GM21390 (cell line): ENCODE measurements around the gene COG6.

Source experiments
- ATAC-seq: cut with Tn5 transposase; IDR thresholded peaks from one replicate; pipeline ENCODE4 v1.9.1; 2021; ENCODE audit not compliant: unreplicated experiment

Gene COG6

DNA sequence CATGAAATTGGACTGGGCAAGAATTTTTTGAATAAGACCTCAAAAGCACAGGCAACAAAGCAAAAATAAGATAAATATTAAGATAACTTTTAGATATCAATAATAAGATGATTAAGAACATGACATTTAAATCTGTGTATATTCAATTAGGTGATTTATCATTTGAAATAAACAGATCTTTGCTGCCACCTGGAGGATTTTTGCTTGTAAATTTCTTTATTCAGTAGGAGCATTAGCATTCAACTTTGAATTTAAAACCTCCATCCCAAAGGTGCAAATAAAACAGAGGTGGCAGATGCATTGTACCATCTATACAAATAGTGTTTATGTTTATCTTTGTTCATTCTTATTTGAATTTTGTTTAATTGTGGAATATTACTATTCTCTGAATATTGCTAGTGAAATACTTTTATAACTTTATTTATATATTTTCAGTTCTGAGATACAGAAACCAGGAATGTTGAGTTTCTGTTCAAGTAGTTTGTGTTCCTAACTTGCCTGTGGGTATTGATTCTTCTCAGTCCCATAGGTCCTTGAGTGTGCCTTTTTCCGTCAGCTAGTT is 20.9 kb downstream of the COG6 start:
- no peak for ATAC-seq

DNA sequence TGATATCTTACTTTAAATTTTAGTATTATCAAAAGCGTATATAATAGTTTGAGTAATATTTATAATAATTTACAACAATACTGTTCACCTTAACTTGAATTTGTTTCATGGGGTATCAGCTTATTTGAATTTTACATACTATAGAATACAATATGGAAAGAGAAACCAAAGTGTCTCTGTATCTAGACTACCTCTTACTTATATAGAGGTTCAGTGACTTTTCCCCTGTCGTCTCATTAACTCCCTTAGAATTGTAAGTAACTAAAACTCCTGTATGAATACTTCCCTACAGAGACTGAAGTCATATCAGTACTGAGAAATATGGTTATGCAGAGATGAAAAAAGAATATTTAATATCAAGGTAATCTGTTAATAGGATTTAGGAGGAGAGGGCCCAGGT is 26.8 kb downstream of the COG6 start:
- ATAC-seq = peak; percentile 44

DNA sequence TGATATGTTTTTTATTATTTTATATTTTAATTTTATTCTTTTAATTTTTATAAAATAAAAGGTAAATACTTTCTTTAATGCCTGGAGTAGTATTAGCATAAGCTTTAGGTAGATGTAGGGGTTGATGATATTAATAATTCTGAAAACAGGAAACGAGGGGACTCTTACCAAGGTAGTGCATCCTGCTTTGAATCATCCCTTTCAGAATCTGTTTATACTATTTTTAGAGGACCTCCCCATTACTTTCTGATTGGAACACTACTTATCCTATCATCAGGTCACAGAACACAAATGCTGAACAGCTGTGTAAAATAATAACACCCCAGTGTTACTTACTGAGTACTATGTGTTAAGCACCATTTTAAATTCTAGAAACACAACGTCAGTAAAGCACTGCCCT is 27.3 kb downstream of the COG6 start:
- peak; percentile 86 for ATAC-seq

DNA sequence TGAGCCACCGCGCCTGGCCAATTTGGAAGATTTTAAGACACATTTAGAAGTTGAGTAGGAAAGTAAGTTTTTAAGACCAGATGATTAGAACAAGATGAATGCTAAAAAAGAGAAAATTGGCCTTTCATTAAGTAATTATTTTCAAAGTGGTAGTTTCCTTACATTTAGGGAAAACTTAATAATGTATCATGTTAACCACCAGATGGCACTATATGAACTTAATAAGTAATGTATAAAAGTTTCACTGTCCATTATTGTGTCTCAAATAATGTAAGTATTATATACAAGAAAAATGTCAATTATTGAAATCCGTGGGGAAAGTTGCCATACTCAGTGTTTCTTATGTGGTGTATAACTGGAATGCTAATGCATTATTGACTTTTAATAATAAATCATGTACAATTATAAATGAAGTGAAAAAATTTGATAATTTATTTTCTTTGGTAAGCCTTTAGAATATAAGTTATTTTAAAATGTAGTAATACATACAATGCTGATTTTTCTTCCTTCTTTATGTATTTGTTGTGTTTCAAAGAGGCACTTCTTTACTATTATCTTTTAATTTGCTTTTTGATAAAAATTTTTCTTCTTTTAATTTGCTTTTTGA is 29.2 kb downstream of the COG6 start:
- no peak for ATAC-seq

DNA sequence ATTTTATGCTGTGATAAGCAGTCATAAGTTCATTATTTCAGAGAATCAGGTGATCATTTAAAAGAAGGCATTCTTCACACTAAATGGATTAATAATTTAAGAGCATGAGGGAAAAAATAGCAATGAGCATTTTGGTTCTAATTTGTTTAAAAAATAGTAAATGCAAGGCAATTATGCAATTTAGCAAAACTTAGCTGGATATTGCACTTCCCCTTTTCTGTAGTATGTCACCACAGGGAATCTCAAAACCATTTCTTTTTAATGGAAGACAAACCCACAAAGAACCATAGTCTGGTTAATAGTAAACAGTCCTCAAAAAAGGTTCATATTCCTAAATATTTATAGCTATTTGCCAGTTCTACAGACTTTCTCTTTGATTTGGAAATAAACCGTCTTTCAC is 30.2 kb downstream of the COG6 start:
- no peak for ATAC-seq

DNA sequence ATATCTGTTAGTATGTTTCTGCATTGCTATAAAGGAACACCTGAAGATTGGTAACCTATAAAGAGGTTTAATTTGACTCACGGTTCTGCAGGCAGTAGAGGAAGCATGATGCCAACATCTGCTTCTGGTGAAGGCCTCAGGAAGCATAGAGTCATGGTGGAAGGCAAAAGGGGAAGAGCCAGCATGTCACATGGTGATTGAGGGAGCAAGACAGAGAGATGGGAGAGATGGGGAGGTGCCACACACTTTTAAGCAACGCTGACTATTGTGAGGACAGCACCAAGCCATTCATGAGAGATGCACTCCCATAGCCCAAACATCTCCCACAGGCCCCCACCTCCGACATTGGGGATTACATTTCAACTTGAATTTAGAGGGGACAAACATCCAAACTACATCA is 32.8 kb downstream of the COG6 start:
- ATAC-seq = no peak

DNA sequence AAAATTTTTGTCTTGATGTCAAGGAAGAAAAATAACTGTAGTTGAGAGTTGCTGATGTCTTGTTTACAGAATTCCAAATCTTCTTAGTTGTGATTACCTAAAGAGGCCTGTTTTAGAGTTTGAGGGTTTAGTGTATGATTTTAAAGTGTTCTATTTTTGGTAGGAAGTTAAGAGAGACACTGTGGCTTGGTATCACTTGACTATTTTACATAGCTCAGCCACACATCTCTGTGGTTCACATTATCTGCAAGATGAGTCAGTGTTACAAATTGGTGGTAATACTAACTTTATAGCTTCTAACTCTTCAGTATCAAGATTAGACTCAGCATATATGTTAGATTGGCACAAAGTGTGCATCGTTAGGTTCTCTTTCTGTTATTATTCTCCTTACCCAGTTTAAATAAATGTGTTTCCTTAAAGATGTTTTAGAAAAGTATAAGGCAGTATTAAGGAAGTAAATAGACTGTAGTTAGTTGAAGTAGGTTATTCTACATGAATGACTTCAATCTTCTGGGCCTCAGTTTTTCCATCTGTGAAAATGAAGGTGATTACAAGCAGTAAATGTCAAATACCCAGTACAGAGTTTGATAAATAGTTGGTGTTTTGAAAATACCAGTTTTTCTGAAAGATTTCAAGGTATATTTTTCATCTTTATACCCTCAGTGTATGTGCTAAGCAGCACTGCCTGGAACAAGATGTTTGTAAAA is 33.4 kb downstream of the COG6 start:
- peak; percentile 92 for ATAC-seq

DNA sequence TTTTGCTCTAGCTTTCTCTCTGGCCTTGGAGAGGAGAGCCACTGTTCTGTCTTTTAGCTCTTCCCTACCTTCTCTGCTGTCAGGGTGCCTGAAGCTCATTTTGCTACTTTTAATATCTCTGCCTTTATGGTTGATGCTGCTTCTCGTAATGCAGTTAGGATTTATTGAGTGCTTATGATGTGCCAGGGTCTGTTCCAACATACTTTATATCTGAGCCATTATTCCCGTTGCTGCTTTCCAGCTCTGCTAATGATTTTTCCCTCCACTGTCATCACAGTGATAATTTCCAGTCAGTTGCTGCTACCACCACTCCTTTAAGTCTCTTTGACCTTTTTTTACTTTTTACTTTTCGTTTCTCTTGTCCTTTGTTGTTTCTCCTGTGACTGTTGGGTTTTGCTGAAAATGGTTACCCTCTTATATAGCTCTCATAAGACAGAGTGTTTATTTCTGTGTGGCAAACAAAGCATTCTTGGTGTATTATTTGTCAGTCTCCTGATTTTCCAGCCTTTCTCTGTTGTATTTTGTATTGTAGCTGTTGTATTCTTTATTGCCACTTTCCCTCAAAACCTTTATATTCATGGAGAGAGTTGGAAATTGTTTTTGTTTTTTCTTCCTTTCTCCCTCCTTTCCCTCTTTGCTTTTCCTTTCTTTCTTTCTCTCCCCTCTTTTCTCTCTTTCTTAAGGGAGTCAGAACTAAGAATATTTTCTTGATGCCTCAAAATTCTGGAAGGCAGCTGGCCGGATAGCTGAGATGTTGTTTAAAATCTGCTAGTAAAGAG is 37.4 kb downstream of the COG6 start:
- no peak for ATAC-seq

DNA sequence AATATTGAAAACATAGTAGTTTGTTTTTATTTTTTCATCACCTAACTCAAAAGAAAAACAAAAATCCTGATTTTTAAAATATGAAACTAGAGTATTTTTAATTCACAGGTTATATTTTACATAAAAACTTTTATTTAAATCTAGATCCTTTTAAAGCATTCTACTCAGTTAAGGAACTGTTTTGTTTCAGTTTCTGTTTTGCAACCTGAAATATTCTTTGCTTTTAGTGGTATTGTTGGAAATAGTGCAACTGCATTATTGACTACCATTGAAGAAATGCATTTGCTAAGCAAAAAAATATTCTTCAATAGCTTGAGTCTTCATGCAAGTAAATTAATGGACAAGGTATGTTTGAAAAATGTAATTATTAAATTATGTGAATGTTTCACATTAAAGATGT is 43.8 kb downstream of the COG6 start:
- ATAC-seq = no peak

DNA sequence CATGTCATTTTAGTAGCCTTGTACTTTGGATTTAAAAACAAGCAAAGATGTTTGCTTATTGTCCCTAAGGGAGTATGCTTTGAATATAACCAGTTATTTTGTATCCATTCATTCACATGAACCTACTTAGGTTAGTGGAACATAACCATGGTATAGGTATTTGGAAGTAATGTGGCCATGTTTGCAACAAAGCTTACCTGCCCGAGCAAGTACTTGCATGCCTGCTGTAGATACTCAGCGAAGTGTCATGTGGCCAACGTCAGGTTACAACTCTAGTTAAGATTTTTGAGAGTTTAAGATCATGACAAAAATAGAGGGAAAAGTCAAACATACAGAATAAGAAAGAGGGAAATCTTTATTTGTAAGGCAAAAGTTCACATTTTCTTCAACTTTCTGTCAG is 57.2 kb downstream of the COG6 start:
- no peak for ATAC-seq

DNA sequence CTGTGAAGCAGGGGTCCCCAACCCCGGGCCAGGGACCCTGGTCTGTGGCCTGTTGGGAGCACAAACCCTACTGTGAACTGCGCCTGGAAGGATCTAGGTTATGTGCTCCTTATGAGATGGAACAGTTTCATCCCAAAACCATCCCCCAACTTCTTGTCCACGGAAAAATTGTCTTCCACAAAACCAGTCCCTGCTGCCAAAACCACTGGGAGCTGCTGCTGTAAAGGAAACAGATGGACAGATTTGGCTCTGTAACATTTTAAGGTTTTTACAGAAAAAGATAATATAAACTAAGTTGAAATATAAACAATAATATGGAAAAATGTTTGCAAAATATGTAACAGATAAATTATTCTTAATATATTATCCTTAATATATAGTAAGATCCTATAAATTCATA is 73.7 kb downstream of the COG6 start:
- no peak for ATAC-seq

DNA sequence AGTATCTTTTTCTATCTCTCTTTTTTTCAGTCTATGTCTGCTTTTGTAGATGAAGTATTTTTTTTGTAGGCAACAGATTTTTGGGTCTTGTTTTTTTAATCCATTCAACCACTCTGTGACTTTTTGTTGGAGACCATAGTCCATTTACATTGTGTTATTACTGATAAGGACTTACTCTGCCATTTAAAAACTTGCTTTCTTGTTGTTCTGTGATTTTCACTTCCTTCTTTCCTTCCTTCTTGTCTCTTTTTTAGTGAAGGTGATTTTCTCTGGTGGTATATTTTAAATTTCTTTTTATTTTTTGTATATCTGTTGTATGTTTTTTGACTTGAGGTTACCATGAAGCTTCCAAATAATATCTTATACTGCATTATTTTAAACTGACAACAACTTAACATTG is 79.5 kb downstream of the COG6 start:
- no peak for ATAC-seq

DNA sequence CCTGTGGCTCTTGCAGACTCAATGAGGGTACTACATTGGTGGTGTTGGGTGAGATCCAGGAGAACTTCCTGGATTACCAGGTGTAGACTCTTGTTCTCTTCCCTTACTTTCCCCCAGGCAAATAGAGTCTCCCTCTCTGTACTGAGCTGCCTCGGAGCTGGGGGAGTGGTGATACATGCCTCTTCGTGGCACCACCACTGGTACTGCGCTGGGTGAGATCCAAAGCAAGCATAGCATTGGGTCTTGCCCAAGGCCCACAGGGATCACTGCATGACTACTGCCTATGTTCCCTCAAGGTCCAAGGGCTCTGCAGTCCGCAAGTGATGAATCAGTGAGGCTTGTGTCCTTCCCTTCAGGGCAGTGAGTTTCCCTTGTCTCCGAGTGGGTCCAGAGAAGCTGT is 81.6 kb downstream of the COG6 start:
- no peak for ATAC-seq

DNA sequence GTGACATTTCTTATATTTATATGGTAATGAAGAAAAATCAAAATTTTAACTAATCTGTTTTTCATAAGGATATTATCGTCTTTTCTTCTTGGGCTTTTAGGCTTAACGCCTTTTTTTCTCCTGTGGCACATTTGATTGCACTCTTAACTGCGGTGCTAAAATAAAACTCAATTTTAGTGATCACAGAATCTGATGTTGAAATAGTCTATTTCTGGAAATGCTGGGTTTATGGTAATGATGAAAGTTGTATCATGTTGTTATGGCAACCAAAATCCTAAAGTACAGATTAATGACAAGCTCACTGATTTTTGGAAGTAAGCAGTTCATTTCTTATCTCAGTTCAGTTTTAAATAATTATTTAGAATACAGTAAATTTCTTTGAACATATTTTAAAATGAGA is 85.3 kb downstream of the COG6 start:
- ATAC-seq = no peak

DNA sequence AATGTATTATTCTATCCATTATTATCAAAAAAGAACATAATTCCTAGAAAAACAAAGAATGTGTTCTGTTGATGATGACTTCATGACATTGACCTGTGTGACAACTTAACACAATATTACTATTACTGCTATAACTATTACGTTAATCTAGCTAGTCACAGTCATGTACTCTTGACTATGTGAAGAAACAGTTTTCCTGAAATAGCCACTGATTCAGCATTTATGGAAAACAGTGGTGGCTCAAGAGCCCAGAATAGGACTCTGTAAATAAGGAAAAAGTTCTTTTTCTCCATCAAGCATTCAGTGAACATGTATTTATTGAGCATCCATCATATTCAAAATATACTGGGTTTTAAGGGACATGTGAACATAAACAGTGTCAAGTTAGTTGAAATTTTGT is 93.5 kb downstream of the COG6 start:
- ATAC-seq = no peak

DNA sequence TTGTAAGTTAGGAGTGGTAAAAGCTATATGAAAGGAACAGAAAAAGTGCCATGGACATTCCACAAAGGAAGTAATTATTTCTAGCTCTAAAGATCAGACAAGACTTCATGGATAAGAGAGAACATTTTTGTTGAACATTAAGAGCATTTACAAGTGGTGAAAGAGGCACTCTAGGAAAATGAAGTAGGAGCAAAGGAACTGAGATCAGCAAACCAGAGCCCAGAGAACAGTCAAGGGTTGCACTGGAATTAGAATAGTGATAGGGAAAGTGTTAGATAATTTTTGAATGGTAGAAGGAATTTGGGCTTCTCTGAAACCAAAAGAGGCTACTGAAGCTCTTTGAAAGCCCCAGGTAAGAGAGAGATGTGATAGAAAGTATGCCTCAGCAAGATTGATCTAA is 94.1 kb downstream of the COG6 start:
- no peak for ATAC-seq

DNA sequence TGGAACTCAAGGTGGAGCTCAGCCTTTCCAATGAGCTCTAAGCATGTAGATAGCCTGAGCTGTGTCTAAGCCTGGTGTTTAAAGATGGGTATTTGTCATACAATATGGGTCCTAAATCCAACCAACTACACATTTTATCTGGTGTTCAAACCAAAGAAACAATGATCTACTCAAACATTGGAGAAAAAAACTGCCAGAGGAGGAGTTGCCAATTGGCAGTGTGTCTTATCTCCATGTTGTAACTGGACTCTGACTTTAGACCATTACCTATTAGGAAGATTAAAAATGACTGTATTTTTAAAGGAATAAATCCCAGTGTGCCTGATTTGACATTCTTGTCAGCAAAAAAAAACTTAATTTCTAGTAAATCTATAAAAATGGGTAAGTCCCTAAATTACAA is 96.3 kb downstream of the COG6 start:
- no peak for ATAC-seq

DNA sequence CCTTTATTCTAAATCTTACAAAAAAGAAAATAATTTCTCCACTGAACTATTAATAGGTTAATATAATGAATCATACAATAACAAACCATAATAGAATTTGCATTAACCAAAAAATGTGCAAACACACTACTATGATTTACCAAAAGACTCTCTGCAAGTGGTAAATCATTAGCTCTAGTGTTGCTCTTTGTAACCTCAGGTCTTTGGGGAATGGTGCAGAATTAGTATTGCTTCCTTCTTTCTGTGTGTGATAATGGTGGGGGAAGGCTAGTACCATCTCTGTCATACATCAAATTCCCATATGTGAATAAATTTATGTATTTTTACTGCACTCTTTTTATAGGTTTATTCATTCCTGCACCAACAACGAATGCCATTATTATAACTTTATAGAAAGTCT is 105.1 kb downstream of the COG6 start:
- peak; percentile 85 for ATAC-seq

DNA sequence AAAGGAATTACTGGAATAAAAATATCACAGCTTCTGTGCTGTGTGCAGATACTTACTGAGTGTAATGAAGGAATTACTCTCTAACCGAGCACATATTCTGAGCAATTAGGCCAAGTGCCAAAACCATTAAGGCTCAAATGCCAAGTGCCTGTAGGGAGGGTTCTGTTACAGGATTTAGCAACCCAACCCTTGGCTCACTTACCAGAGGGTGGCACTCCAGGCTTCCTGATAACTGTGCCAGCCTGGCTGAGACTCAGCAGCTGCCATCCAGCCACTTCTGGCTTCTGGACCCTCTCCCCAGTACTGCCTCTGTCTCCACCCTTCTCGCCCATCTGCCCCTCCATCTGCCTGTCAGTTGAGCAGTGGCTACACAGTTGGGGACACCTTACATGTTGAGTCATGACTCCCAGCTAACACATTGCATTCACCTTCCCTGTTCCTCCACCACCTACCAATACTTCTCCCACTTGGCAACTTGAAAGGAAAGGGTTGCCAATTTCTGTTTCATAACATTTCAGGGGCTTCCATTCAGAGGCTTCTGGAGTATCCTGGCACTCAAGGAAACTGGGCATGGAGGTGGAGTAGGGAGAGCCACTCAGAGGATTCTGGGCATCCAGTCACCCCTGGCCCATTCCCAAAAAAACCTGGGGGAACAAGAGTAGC is 110.5 kb downstream of the COG6 start:
- ATAC-seq = no peak

DNA sequence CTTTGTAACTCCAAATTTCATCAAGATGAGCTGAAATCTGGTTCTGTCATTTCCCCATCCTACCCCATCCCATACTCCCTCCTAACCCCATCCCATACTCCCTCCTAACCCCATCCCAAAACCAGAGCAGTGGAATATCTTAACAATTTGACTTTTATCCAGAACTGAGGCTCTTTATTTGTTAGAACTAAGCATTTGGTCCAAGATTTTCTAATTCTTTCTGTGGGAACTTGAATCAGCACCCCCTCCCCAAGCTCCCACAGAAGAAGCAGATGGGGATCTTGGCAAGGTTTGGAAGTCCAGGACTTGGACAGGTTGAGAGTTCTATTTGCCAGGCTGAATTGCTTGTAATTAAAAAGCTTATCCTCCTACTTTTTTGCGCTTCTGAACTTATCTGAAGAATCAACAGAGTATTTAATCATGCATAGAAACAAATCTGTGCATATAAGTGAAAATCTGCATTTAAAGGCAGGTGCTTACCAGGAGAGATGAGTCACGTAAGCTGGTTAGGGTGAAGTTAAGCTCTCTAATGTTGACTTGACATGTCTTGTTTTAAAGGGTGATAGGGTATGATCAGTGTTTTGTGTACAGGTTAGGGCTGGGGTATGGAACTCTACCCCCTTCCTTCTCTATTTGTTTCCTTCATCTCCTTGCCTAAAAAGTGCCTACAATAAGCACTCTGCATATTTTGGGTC is 111.1 kb downstream of the COG6 start:
- no peak for ATAC-seq
